Fibroblast of lung (primary cell): ENCODE data around the gene BAIAP2.

Experiments
- CTCF ChIP-seq, 2 donors: IDR thresholded peaks in 1 of 2; conservative IDR thresholded peaks in 1 of 2; 1 replicate in 1 of 2; 2 replicates in 1 of 2; pipeline ENCODE4 v1.5.1; 2011 to 2012; ENCODE audit warnings: low read length in 2 of 2, control low read depth in 1 of 2, inconsistent platforms in 1 of 2, low read depth in 1 of 2, mild to moderate bottlenecking in 1 of 2
- EZH2 ChIP-seq: IDR thresholded peaks from 2 replicates; pipeline ENCODE4 v1.5.1; 2012; ENCODE audit warnings: low read length, control low read depth, mild to moderate bottlenecking; ENCODE audit errors: missing control alignments

DNA sequence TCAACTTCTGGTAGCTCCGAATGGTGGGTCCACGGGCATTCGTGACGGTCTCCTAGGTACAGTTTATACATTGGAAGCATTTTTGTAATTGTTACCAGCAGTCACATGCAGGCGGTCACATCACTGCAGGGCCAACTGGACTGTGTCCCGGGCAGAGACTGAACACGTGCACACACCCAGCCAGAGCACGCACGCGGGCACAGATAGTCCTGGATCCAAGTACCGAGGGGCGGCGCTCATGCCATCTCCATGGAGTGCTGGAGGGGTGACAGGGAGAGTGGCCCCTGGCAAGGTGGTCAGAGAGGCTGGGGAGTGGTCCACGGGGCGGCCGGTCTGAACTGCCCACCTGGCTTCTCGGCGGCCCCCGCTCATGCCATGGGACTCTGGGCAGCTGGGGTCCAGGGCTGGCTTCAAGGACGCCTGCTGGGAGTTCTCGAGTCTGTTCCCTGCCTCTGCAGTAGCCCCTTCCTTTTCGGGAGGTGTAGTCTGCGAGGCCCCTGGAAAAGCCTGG is 34.2 kb downstream of the BAIAP2 start:
- TF ChIP-seq CTCF (conservative IDR thresholded peaks at IDR 0.05 in 1 of 2, IDR thresholded peaks at IDR 0.05 in 1 of 2; ENCODE audit: low read depth in 1 of 2, low read length in 2 of 2), result no peak
- TF ChIP-seq EZH2, result no peak
